NCI-H2227 (cell line): Measurements from ENCODE around the gene ARID5A.
"Not testable (repeated sequence)": the region's sequence is repeated elsewhere in the genome, so short reads cannot be mapped to it uniquely, and the experiment has no call there.

Experiments
- DNase-seq: peaks from one replicate; lab custom pipeline; 2025; ENCODE audit not compliant: unreplicated experiment; lab: John Stamatoyannopoulos, UW

Gene ARID5A

GRCh38 chr2:96539215-96539920, 2.8 kb downstream of the ARID5A start:
- no peak for DNase-seq

DNA sequence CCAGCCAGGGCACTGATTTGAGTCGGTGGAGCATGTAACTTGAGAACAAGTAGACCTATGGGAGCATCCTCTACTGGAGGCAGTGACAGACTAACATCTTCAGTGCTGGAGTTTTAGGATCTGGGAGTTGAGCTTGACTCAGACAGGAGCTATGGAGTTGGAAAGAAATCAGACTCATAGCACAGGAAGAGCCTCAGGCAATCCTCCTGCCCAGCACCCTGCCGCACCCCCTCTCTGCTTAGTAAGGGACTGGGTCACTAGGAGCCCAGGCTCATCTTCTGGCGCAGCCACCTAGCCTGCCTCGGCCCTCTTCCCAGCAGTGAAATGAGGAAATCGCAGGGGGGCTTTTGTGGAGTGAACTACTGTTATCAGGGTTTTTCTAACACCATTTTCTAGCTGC, 3.6 kb downstream of the ARID5A start:
- no peak for DNase-seq

- DNase-seq, result no peak
Measured at GRCh38 chr2:96541398-96542152, 5.0 kb downstream of the ARID5A start.

GRCh38 chr2:96542357-96542977, 5.9 kb downstream of the ARID5A start:
- DNase-seq, result no peak

- DNase-seq, result no peak
Measured at GRCh38 chr2:96546321-96546720, 9.8 kb downstream of the ARID5A start.

DNA sequence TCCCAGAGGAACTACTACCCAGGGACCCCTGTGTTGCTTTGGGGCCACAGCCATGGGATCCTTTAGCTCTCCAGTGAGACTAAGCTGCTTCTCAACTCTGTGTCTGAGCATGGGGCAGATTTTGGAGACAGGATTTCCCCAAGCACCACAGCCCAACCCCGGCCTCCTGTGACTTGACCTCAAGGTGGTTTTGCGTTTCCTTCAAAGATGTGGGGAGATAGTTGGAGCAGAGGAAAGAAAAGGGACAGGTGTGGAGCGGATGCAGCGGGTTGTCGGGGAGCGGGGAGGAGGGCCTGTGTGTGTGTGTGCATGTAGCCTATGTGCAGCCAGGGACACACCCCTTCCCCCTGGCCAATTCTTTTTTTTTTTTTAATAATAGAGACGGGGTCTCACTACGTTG, 10.2 kb downstream of the ARID5A start:
- DNase-seq, result no peak

DNA sequence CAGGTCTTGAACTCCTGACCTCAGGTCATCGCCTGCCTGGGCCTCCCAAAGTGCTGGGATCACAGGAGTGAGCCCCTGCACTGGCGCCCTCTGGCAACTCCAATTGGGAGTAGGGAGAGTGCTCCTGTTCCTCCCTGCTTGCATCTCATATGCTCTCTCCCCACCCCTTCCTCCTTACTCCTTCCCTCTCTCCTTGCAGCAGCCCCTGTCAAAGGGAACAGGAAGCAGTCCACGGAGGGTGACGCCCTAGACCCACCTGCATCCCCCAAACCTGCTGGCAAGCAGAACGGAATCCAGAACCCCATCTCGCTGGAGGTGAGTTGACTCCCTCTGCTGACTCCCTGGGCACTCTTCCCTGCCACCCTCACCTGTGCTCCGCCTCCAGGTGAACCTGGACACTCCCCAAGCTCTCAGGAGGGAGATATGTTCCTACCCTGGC, 10.7 kb downstream of the ARID5A start:
- DNase-seq, result no peak

DNA sequence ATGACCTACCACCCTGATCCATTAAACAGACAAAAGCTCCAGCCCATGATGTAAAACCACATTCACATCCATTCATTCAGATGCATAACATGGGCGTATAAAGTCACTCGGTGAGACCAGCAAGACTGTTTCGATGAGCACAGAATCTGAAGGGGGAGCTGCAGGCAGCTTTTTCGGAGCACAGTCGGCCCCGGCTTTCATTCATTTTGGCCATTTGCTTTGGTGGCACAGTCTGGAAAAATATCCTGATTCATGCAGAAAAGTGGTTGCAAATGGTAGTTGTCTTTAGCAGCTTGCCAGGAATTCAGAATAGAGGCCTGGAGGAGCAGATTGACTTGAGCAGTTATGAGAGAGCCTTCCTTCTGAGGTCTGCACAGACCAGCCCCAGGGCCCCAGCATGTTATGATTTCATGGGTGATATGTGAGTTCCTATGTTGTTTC, 11.2 kb downstream of the ARID5A start:
- DNase-seq, result no peak

GRCh38 chr2:96548558-96549465, 12.3 kb downstream of the ARID5A start:
- DNase-seq, result no peak

DNA sequence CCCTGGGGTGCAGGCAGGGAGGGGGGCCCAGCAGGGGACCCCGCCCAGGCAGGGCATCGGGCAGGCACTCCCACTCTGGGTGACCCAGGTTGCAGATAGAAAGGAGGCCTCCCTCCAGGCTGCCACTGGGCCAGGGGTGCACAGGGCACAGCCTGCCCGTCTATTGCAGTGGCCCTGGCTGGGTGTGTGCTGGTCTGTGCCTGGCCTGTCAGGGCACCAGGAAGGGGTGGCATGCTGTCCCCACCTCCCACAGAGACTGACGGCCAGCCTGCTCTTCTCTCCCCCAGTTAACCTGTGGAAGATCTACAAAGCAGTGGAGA, 12.9 kb downstream of the ARID5A start:
- no peak for DNase-seq

- DNase-seq, result no peak
Measured at GRCh38 chr2:96549967-96550786, 13.6 kb downstream of the ARID5A start.

GRCh38 chr2:96550787-96551604, 14.4 kb downstream of the ARID5A start:
- DNase-seq, result no peak

GRCh38 chr2:96551605-96552314, 15.2 kb downstream of the ARID5A start:
- no peak for DNase-seq

GRCh38 chr2:96552315-96553175, 16.0 kb downstream of the ARID5A start:
- no peak for DNase-seq

GRCh38 chr2:96553176-96553956, 16.8 kb downstream of the ARID5A start:
- no peak for DNase-seq

DNA sequence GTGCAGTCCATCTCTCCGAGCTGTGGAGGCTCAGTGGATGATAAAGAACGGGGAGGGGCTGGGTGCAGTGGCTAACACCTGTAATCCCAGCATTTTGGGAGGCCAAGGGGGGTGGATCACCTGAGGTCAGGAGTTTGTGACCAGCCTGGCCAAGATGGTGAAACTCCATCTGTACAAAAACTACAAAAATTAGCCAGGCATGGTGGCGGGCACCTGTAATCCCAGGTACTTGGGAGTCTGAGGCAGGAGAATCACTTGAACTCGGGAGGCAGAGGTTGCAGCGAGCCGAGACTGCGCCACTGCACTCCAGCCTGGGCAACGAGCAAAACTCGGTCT, 17.4 kb downstream of the ARID5A start:
- not testable (repeated sequence) for DNase-seq
